Mesendoderm (in vitro differentiated cells): ENCODE measurements around the gene C1QTNF8.
"Not testable (repeated sequence)": the region's sequence is repeated elsewhere in the genome, so short reads cannot be mapped to it uniquely, and the experiment has no call there.

ENCODE experiments used
- DNase-seq: peaks from one replicate; pipeline ENCODE4 v3.0.0; 2013
- H2AK5ac ChIP-seq: 2 replicates; pipeline ENCODE4 v1.6.1; 2013; ENCODE audit warnings: low read length, inconsistent platforms
- H2BK120ac ChIP-seq: 2 replicates; pipeline ENCODE4 v1.6.1; 2013; ENCODE audit warnings: low read depth, mild to moderate bottlenecking, low read length, moderate library complexity, mixed read lengths
- H2BK15ac ChIP-seq: replicated peaks from 2 replicates; pipeline ENCODE4 v1.6.1; 2013; ENCODE audit warnings: low read depth, mild to moderate bottlenecking, moderate library complexity
- H2BK5ac ChIP-seq: 2 replicates; pipeline ENCODE4 v1.6.1; 2013; ENCODE audit warnings: low read length, inconsistent platforms
- H3K18ac ChIP-seq: 2 replicates; pipeline ENCODE4 v1.6.1; 2013; ENCODE audit warnings: mild to moderate bottlenecking, low read length, mixed read lengths
- H3K23ac ChIP-seq: one replicate; pipeline ENCODE4 v1.6.1; 2013; ENCODE audit warnings: low read length
- H3K27ac ChIP-seq: 2 replicates; pipeline ENCODE4 v1.5.1; 2013; ENCODE audit warnings: low read depth, mild to moderate bottlenecking, inconsistent platforms, low read length, moderate library complexity
- H3K27me3 ChIP-seq: 2 replicates; pipeline ENCODE4 v1.6.1; 2013; ENCODE audit warnings: low read length, control low read depth, mild to moderate bottlenecking, inconsistent platforms; ENCODE audit not compliant: insufficient read depth, poor library complexity
- H3K36me3 ChIP-seq: 2 replicates; pipeline ENCODE4 v1.6.1; 2013; ENCODE audit warnings: low read length, inconsistent platforms; ENCODE audit not compliant: control insufficient read depth, insufficient read depth
- H3K4ac ChIP-seq: one replicate; pipeline ENCODE4 v1.6.1; 2013; ENCODE audit warnings: low read depth, mild to moderate bottlenecking, low read length, moderate library complexity
- H3K4me1 ChIP-seq: 2 replicates; pipeline ENCODE4 v1.6.1; 2013; ENCODE audit warnings: low read depth, low read length, inconsistent platforms; ENCODE audit not compliant: control insufficient read depth
- H3K4me2 ChIP-seq: 2 replicates; pipeline ENCODE4 v1.6.1; 2013; ENCODE audit warnings: low read length
- H3K4me3 ChIP-seq: 2 replicates; pipeline ENCODE4 v1.5.1; 2013; ENCODE audit warnings: mild to moderate bottlenecking, low read length
- H3K56ac ChIP-seq: one replicate; pipeline ENCODE4 v1.6.1; 2013; ENCODE audit warnings: low read length
- H3K79me1 ChIP-seq: 2 replicates; pipeline ENCODE4 v1.6.1; 2013; ENCODE audit warnings: low read length, inconsistent platforms
- H3K79me2 ChIP-seq: 2 replicates; pipeline ENCODE4 v1.6.1; 2013; ENCODE audit warnings: mild to moderate bottlenecking, low read length; ENCODE audit not compliant: control insufficient read depth, insufficient read depth
- H3K9ac ChIP-seq: 2 replicates; pipeline ENCODE4 v1.6.1; 2013; ENCODE audit warnings: low read length, inconsistent platforms
- H4K5ac ChIP-seq: one replicate; pipeline ENCODE4 v1.6.1; 2013; ENCODE audit warnings: low read length
- H4K8ac ChIP-seq: one replicate; pipeline ENCODE4 v1.6.1; 2013; ENCODE audit warnings: low read depth, mild to moderate bottlenecking, control low read depth, low read length, moderate library complexity
- WGBS: extraction: QIAGEN DNeasy Blood & Tissue Kit; methylation state at CpG from one replicate; pipeline ENCODE4 v1.1.7; 2013; ENCODE audit warnings: low lambda C conversion rate, missing lambda C conversion rate; ENCODE audit not compliant: insufficient coverage; ENCODE audit errors: extremely low coverage; 5-methylcytosine and 5-hydroxymethylcytosine counted together

The C1QTNF8 gene

DNA sequence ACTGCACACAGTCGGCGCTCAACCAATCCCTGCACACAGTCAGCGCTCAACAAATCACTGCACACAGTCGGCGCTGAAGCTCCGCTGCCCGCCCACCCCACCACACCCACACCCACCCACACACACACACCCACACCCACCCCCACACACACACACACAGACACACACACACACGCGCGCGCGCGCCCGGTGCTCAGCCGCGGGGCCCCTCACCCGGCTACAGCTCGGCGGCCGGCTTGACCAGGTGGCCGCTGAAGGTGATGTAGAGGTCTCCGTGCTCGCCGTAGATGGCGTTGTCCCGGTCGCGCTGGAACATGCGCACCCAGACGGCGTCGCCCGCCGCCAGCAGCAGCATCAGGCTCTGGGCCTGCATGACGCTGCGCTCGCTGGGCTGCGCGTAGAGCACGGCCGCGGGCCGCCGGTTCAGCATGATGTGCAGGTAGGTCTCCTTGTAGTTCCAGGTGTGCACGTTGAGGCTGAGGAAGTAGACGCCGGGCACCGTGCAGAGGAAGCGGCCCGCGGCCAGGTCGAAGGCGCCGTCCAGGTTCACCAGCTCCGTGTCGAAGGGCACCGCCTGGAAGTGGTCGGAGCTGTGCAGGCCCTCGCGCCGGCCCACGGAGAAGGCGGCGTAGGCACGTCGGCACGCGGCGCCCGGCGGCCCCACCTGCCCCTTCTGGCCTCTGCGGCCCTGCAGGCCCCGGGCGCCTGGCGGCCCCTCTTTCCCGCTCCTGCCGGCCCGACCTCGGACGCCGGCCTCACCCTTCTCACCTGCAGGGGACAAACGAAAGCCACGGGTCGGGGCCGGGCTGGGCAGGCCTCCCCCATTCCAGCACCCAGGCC, 2.5 kb downstream of the C1QTNF8 start:
- Histone ChIP-seq H2BK120ac (no peak overlapping the region), H3K27ac (no peak overlapping the region), H3K27me3 (no peaks in the 10 kb centered on the region), H2BK15ac (no peak overlapping the region), H3K79me1 (no peaks in the 10 kb centered on the region), H3K56ac (no peak overlapping the region), H3K23ac (no peak overlapping the region), H3K4me3 (no peak overlapping the region), H2BK5ac (no peak overlapping the region), H3K79me2 (no peaks in the 10 kb centered on the region), H3K18ac (no peak overlapping the region), H3K4me2 (no peak overlapping the region), H4K8ac (no peak overlapping the region), H2AK5ac (no peak overlapping the region), H4K5ac (no peak overlapping the region), H3K36me3 (no peaks in the 10 kb centered on the region), H3K9ac (no peak overlapping the region), H3K4me1 (peaks cover 2% of the 10 kb centered on the region), H3K4ac (no peak overlapping the region)
- WGBS: no CpG with 5 or more reads among the region's 85 CpGs
- DNase-seq: peak; percentile 62

GRCh38 chr16:1092685-1093283, 3.3 kb downstream of the C1QTNF8 start:
- H3K27me3 ChIP-seq, H4K8ac ChIP-seq, H3K9ac ChIP-seq, H2BK120ac ChIP-seq, H2BK5ac ChIP-seq, H3K36me3 ChIP-seq, H2AK5ac ChIP-seq, H4K5ac ChIP-seq, H3K4me1 ChIP-seq, H3K4me2 ChIP-seq, H3K23ac ChIP-seq, H3K18ac ChIP-seq, H3K79me2 ChIP-seq, DNase-seq, H2BK15ac ChIP-seq, H3K4ac ChIP-seq, H3K56ac ChIP-seq, H3K4me3 ChIP-seq, H3K79me1 ChIP-seq, H3K27ac ChIP-seq: not testable (repeated sequence)
- no CpG with 5 or more reads among the region's 40 CpGs for WGBS

DNA sequence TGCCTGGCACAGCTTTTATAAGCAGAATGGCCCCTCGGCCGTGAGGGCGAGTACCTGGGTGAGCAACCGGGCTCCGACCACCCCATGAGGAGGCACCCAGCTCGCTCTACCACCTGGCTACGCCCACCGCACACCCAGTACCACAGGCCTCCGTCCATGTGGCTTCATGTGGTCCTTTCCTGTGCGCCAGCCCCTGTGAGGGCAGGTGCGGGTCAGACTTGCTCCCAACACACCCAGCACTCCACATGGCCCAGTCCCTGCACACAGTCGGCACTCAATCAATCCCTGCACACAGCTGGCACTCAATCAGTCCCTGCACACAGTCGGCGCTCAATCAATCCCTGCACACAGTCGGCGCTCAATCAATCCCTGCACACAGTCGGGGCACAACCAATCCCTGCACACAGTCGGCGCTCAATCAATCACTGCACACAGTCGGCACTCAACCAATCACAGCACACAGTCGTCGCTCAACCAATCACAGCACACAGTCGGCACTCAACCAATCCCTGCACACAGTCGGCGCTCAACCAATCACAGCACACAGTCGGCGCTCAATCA, 4.0 kb downstream of the C1QTNF8 start:
- H3K23ac ChIP-seq: no peak overlapping the region
- no peak overlapping the region for H3K4me3 ChIP-seq
- H3K9ac ChIP-seq: no peak overlapping the region
- no peaks in the 10 kb centered on the region for H3K27me3 ChIP-seq
- no peak overlapping the region for H4K8ac ChIP-seq
- no peak overlapping the region for H2BK5ac ChIP-seq
- no peak overlapping the region for H3K4ac ChIP-seq
- WGBS: no CpG with 5 or more reads among the region's 27 CpGs
- no peak overlapping the region for H2BK120ac ChIP-seq
- no peak overlapping the region for H4K5ac ChIP-seq
- H3K79me2 ChIP-seq: no peaks in the 10 kb centered on the region
- H2AK5ac ChIP-seq: no peak overlapping the region
- no peak overlapping the region for H3K27ac ChIP-seq
- H3K4me1 ChIP-seq: peaks cover 2% of the 10 kb centered on the region
- H2BK15ac ChIP-seq: no peak overlapping the region
- no peak for DNase-seq
- no peaks in the 10 kb centered on the region for H3K79me1 ChIP-seq
- no peak overlapping the region for H3K56ac ChIP-seq
- H3K18ac ChIP-seq: no peak overlapping the region
- H3K4me2 ChIP-seq: no peak overlapping the region
- H3K36me3 ChIP-seq: no peaks in the 10 kb centered on the region

DNA sequence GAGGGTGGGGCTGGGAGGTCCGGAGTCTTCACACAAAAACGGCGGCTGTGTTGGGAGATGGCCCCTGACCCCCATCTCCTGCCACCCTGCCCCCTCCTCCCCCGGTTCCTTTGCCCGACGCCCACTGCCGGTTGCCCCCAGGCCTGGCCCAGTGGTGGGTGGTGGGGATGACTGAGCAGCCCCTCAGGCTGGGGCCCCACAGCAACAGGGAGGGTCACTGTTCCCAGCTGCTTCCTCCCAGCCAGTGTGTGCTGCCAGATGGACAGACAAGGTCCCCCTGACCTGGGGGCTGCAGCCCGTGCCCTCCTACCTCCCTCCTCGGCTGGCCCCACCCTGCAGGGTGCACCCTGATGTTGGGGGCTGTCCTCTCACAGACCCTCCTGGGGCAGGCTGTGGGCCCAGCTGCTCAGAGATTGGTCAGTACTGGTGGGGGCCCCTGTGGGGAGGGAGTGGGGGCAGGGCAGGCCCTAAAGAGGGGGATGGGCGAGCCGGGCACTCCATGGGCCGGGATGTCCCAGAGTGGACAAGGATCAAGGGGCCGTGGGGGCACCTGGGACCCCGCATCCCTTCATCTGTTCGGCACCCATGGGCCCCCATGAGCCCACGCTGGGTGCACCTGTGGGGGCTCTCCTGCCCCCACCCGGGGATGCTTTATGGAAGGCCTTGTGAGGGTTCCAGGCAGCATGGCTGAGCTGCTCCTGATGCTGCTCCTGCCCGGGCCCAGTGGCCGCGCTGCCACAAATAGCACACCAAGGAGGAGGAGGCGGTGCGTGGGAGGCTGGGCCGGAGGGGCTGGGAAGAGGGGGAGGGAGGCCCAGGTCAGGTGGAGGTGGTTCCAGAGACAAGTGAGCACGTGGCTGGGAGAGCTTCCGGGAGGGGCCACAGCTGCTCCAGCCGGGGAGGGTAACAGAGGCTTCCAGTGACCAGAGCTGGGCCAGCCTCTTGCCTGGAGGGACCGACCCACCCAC, 5.1 kb downstream of the C1QTNF8 start:
- Histone ChIP-seq H2BK15ac (no peak overlapping the region), H2BK120ac (no peak overlapping the region), H3K79me1 (no peaks in the 10 kb centered on the region), H3K23ac (peak overlapping the region; percentile 45), H3K18ac (no peak overlapping the region), H3K4ac (no peak overlapping the region), H3K4me1 (peaks cover 2% of the 10 kb centered on the region), H2AK5ac (peak overlapping the region; percentile 58), H2BK5ac (no peak overlapping the region), H3K56ac (peak overlapping the region; percentile 34), H3K36me3 (no peaks in the 10 kb centered on the region), H3K4me3 (no peak overlapping the region), H3K79me2 (no peaks in the 10 kb centered on the region), H3K9ac (no peak overlapping the region), H3K27me3 (no peaks in the 10 kb centered on the region), H3K4me2 (no peak overlapping the region), H4K5ac (no peak overlapping the region), H3K27ac (no peak overlapping the region), H4K8ac (no peak overlapping the region)
- no CpG with 5 or more reads among the region's 27 CpGs for WGBS
- no peak for DNase-seq

GRCh38 chr16:1089822-1090619, 6.0 kb downstream of the C1QTNF8 start:
- H3K4me1 ChIP-seq: peaks cover 2% of the 10 kb centered on the region
- WGBS: no CpG with 5 or more reads among the region's 38 CpGs
- no peaks in the 10 kb centered on the region for H3K79me2 ChIP-seq
- H4K8ac ChIP-seq: no peak overlapping the region
- H3K23ac ChIP-seq: no peak overlapping the region
- peak overlapping the region; percentile 6 for H3K4ac ChIP-seq
- H2BK5ac ChIP-seq: no peak overlapping the region
- no peak overlapping the region for H3K4me2 ChIP-seq
- no peak overlapping the region for H3K18ac ChIP-seq
- H3K79me1 ChIP-seq: no peaks in the 10 kb centered on the region
- no peak for DNase-seq
- no peaks in the 10 kb centered on the region for H3K36me3 ChIP-seq
- H2BK15ac ChIP-seq: no peak overlapping the region
- H3K9ac ChIP-seq: peak overlapping the region; percentile 16
- H2BK120ac ChIP-seq: no peak overlapping the region
- H3K27me3 ChIP-seq: no peaks in the 10 kb centered on the region
- no peak overlapping the region for H3K27ac ChIP-seq
- no peak overlapping the region for H4K5ac ChIP-seq
- H3K4me3 ChIP-seq: no peak overlapping the region
- H3K56ac ChIP-seq: peak overlapping the region; percentile 25
- no peak overlapping the region for H2AK5ac ChIP-seq
